SW480 (cell line): ENCODE results near the gene CFAP57.

Experiments
- DNase-seq: peaks from one replicate; pipeline ENCODE4 v3.0.0-alpha.2; 2016; ENCODE audit warnings: low spot score

Gene CFAP57

GRCh38 chr1:43227143-43227764 lies 55.1 kb downstream of the CFAP57 start:
- peak; percentile 54 for DNase-seq

GRCh38 chr1:43229826-43230780 lies 58.0 kb downstream of the CFAP57 start:
- DNase-seq: no peak

- peak; percentile 10 for DNase-seq
Observed at GRCh38 chr1:43232074-43232473, 59.9 kb downstream of the CFAP57 start.

- no peak for DNase-seq
Observed at GRCh38 chr1:43232482-43232881, 60.4 kb downstream of the CFAP57 start.

DNA sequence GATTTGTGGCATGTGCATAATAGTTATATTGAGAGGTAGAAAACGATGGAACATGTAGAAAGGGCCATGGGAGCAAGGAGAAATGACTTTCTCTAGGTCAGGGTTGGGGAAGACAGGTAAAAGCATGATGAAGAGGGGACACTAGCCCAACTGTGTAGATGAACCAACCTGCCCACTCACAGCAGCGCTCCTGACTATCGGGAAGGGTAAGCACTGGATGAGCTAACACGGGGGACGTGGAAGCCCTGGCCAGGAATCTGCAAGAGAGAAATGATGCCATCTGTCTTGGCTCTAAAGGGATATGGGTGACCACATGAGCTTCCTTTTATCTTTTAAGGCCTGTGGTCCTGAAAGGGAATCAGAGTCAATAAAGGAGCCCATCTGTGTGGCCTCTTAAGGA lies 61.5 kb downstream of the CFAP57 start:
- no peak for DNase-seq

DNA sequence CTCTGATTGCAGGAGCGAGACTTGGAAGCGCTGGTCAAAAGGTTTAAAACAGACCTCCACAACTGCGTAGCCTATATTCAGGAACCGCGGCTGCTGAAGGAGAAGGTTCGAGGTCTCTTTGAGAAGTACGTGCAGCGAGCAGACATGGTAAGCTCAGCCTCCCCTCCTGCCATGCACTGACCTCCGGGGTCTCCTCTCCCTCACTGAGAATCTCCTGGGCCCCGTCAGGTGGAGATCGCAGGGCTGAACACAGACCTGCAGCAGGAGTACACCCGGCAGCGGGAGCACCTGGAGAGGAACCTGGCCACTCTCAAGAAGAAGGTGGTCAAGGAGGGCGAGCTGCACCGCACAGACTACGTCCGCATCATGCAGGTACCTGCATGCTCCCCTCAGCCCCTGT lies 62.1 kb downstream of the CFAP57 start:
- DNase-seq: no peak

GRCh38 chr1:43235040-43235439 lies 62.9 kb downstream of the CFAP57 start:
- DNase-seq: no peak

DNA sequence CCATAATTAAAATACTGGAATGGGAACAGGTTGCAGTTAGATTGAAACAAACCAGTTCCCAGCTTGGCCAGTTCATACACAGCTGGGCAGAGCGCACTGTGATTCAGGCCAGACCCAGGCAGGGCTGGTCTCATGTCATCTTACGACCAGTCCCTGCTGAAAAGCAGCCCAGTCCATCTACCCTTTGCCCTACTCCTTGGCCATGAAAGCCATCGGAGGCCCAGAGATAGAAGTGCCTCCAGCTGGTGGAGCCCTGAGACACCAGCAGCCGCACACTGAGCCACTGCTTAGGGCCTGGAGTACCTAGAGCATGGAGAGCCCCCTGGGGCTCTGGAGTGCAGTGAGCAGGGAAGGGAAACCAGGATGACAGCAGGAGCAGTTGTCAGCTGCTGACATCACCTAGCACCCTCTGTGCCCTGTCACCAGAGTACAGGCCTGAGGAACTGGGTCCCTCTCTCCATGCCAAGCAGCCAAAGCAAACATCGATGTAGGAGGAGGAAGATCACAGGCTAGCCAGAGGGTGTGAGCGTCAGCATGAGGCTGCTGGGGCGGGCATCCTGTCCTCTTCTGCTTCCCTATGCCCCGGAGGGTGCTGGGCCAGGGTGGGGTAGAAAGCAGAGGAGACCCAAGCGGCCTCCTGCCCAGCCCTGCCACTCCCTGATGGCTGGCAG lies 63.5 kb downstream of the CFAP57 start:
- DNase-seq: no peak

DNA sequence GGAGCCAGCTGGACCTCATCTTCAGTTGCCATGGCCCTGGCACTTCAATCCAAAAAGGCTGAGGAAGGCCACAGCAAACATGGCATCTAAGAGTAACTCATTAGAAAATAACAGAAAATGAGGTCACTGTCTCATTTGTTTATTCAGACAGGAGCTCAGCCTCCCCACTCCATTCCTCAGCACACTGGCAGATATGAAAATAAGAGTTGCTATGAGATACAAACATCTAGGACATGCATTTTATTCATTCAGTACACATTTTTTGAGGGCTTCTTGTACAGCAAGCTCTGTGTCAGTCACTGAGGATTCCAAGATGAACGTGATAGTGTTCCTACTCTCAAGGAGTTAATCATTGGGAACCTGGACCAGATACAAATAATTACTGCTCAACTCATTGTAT lies 65.0 kb downstream of the CFAP57 start:
- no peak for DNase-seq

GRCh38 chr1:43238085-43238484 lies 66.0 kb downstream of the CFAP57 start:
- DNase-seq: peak; percentile 71

- no peak for DNase-seq
Observed at GRCh38 chr1:43238991-43239469, 66.9 kb downstream of the CFAP57 start.

DNA sequence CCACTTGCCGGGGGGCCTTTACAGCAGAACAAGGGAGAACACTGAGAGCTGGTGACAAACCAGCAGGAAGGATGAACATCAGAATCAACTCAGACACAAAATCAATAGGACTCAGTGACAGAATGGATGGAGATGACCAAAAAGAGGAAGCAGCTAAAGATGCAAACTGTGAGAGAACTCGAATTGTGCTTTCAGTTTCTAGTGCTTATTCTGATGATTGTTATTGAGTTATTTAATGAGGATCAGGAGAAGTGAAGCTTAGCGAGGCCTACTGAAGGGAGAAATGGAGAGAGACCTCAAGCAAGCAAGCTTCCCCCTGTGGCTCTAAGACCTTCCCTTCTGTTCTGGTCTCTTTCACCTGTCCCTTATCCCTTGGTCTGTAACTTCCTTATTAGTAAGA lies 67.4 kb downstream of the CFAP57 start:
- no peak for DNase-seq

- peak; percentile 82 for DNase-seq
Observed at GRCh38 chr1:43241413-43241836, 69.3 kb downstream of the CFAP57 start.

DNA sequence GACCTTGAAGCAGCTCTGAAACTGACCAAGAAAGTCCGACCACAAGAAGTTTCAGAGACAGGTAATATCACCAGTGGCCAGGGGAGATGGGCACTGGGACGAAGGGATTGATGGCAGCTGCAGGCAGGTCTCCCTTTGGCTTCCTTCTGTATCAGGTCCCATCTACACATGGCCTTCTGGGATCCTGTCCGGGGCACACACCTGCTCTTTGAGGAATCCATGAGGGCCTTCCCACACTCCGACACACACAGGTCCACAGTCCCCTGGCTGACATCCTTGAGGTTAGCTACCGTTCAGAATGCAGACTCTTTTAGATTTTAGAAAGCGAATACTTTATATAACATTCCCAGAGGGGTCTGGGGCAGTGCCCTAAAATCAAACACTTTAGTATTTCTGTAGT lies 71.2 kb downstream of the CFAP57 start:
- no peak for DNase-seq

DNA sequence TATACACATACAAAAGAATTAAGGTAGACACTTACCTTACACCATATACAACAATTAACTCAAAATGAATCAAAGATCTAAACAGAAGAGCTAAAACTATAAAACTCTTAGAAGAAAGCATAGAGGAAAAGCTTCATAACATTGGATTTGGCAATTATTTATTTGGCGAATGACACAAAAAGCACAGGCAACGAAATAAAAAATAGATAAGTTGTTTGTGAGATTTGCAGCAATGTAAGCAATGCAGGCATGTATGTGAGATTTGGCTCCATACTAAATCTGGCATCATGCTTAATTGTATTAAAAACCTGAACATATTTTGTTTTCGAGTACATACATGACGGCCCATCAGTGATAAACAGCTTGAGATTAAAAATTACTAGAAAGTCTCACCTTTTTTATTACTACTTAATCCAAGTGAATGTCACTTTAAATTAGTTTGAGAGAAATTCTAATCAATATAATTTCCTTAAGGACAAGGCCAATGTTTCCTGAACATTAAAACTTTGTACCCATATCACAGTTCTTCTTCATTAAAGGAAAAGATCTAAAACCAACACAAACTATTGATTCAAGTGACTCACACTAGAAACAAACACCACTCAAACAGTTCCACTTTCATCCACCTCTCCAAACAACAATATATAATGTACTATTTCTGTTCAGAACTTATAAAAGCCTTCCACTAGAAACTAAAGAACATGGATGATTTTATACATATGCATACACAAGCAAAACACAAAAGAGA lies 74.5 kb downstream of the CFAP57 start:
- DNase-seq: no peak

DNA sequence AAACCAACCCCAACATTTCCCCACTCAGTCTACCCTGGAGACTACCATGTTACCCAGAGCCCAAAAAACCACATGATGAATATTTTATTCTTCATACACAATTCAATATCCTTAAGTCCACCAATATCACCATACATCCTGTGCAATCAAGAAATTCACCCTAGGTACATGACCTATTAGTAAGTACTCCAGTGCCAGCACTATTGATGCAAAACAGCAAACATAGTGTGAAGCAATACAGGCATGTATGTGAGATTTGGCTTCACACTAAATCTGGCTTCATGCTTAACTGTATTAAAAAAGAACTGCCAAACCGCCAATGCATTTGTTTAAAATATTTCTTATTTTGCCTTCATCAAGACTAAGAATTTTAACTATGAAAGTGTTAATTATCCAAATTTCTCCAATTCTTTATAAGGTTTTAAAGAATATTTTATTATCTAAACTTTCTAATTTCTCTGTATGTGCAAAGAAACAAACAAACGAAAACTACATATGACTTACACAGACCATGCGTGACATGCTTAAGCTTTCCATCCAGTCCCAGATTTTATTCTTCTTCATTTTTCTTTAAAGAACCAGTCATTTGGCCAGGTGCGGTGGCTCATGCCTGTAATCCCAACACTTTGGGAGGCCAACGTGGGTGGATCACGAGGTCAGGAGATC lies 75.3 kb downstream of the CFAP57 start:
- no peak for DNase-seq

DNA sequence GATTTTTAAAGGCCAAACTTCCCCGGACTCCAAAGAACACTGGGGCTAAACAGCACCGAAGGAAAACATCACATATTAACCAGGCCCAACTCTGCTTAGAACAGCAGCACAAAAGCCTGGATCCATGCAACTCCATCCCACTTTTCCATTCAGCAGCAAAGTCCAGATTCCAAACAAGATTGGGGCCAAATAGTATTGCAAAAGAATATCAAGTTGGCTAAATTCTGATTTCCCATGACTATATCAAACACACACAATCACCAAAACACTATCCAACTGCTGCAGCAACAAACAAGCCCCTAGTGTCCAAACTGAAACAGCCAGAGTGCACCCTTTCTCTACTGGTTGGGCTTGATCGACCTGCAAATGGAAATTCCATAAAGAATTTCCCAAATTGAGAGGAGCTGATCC lies 78.2 kb downstream of the CFAP57 start:
- DNase-seq: no peak

- DNase-seq: no peak
Observed at GRCh38 chr1:43251024-43251423, 78.9 kb downstream of the CFAP57 start.

DNA sequence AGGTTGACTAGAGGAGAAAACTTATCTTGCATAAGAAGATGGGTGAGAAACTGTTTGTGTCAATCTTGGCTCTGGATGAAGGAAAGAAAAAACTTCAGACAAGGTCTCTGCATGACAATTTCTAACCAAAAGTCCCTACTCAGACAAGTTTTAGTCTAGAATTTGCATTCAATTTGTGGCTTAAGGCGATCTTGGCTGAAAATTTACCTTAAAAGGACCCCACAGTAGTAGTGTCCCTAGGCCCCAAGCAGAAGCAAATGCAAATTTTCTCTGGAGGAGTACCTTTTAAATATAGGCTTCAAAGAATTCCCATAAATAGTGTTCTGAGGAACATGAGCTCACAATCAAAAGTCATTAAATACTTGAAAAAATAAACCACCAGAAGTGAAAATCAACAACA lies 80.1 kb downstream of the CFAP57 start:
- no peak for DNase-seq

- DNase-seq: no peak
Observed at GRCh38 chr1:43253173-43253572, 81.0 kb downstream of the CFAP57 start.

- no peak for DNase-seq
Observed at GRCh38 chr1:43253876-43254275, 81.7 kb downstream of the CFAP57 start.
